Loucy (cell line): ENCODE data around the gene FGF21.

Experiments
- CTCF ChIP-seq: fragments of 200-600 bp; sonication (generic); conservative IDR thresholded peaks from 2 replicates; pipeline ENCODE4 v1.5.1; 2014; ENCODE audit warnings: mild to moderate bottlenecking, antibody characterized with exemption, low read length
- EZH2phosphoT487 ChIP-seq: fragments of 200-600 bp; IDR thresholded peaks from 2 replicates; pipeline ENCODE4 v1.6.1; 2018; ENCODE audit warnings: antibody characterized with exemption, mild to moderate bottlenecking, moderate library complexity, borderline replicate concordance

GRCh38 chr19:48738557-48739403 lies 16.5 kb upstream of the FGF21 start:
- no peak for TF ChIP-seq CTCF
- TF ChIP-seq EZH2phosphoT487 = no peak
